Activated T-cell treated with anti-CD3 and anti-CD28 coated beads, Interleukin-2, amount 50 U/mL, for 1 hour (primary cell): ENCODE results near the gene EPHB1.
"Not testable (repeated sequence)": the region's sequence is repeated elsewhere in the genome, so short reads cannot be mapped to it uniquely, and the experiment has no call there.

Experiments
- DNase-seq: peaks from one replicate; pipeline ENCODE4 v3.0.0-alpha.2; 2020

The EPHB1 gene

GRCh38 chr3:135093121-135093520 is 298.1 kb downstream of the EPHB1 start:
- DNase-seq, result no peak

DNA sequence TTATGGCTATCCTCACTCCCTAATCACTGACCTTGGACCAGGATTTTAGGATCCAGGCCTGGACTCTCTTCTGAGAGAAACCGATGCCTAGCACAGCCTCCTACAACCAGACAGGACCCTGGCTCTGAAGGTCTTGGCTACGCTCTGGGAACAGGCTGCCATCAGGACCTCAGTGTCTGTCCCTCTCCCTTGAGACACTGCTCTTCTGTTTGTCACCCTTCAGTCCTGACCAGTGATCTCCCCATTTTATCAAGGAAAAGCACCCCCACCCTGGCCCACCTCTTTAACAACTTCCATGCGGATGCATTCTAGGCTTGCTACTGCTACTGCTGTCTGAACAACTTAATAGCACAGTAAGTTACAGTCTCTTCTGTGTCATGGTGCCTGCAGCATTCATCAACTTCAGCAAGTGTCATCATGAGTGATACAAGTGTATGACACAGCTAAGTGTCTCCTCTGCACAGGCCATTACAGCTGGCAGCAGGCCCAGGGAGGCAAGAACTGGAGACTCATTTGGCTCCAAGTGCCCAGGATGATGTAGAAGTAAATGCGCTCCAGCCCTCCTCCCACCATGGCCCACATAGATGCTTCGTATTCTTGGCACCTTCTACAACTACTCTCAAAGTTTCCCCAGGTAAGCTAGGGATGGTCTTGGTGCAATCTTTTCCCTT is 302.4 kb downstream of the EPHB1 start:
- DNase-seq, result no peak

GRCh38 chr3:135099734-135100355 is 304.8 kb downstream of the EPHB1 start:
- DNase-seq, result no peak

- DNase-seq, result no peak
Observed at GRCh38 chr3:135100366-135100765, 305.3 kb downstream of the EPHB1 start.

GRCh38 chr3:135103917-135104316 is 308.9 kb downstream of the EPHB1 start:
- DNase-seq, result no peak

DNA sequence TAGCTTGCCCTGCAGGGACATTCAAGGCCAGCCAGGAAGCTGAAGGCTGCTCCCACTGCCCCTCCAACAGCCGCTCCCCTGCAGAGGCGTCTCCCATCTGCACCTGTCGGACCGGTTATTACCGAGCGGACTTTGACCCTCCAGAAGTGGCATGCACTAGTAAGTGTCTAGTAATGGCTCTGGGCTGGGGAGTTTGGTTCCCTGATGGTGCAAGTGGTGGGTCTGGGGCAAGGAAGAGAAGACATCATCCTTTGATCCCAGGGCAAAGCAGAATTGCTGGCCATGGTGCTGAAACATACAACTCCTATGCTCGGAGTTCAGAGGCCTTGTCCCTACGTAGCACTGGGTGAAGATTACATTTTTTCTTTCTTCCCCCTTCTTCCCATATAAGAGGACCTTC is 311.4 kb downstream of the EPHB1 start:
- DNase-seq, result no peak

GRCh38 chr3:135107043-135107442 is 312.0 kb downstream of the EPHB1 start:
- no peak for DNase-seq

- no peak for DNase-seq
Observed at GRCh38 chr3:135109681-135110080, 314.6 kb downstream of the EPHB1 start.

GRCh38 chr3:135114551-135114950 is 319.5 kb downstream of the EPHB1 start:
- not testable (repeated sequence) for DNase-seq

DNA sequence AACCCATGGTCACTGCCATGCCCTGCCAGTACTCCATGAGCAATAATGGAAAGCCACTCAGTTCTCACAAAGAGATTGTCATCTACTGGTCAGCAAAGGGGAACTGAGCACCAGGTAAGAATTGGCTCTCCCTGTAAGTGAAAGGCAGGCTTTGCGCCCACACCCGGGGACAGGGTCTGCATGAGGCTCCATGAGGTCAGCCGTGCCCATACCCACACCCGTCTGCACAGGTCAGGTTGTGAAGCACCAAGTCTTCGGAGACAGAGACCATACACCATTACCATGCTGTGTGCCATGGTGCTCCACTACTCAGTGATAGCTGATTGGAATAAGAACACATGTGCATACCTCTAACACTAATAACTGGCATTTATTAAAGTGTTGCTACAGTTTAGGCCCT is 322.9 kb downstream of the EPHB1 start:
- no peak for DNase-seq

DNA sequence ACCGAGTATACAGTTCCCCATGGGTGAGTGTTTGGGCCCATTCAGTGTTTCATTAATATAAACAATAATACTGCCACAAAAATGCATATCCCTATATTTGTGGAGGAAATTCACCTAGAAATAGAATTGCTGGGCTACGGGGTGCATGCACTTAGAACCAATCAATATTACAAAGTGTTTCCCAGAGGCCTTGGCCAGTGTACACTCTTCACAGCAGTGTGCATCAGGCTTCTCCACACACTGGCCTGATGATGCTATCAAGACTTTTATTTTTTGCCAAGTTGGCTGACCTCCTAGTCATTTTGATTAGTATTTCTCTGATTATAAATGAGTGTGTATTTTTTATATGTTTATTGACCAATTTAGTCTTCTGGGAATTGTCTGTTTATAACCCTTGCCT is 323.7 kb downstream of the EPHB1 start:
- DNase-seq, result no peak

DNA sequence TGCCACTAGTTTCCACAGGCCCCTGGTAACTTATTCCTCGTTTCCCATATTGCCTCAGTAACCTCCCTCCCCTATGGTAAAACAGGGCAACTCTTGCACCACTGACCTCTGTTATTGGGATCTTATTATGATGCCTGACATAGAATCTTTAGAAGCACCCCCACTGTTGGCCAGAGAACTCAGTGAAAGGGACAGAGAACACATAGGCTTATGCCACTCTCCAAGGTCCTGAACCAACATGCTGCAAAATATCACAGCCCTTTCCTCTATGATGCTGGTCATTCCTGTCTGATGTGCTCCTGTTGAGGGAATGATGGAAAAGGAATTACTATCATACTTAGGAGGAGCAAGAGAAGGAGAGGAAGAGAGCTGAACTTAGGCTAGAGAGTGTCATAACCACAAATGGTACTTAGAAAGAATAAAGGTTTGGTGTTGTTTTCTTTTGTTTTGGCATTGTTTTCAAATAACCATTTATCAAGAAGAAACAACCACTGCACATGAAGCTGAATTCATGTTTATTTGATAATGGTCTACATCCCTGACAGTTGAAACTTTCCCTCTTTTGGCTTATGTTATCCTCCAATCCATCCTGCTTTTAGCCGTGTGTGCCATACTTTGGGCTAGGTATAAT is 330.2 kb downstream of the EPHB1 start:
- no peak for DNase-seq

DNA sequence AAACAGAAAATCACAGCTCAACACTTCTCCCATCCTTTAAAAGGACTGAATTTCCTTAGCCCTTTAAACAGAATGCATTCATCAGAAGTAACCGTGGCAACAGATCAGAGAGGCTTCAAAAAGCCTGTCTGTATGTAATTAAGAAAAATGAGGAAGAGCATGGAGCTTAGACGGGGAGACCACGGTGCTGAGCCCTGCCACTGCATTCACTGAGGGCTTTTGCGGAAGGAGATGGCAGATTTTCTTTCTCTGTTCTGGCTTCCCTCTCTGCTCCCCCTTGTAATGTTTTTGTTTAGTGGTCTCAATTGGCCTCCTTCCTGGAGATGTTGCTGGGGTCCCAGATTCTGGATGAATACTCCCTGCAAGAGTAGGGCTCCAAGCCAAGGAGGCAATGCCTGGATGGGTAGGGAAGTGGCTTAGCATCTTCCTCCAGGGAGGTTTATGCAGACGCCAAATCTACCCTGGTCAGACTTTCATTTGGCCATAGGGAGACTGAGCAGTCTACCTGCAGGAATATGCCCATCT is 332.9 kb downstream of the EPHB1 start:
- no peak for DNase-seq

GRCh38 chr3:135128818-135129217 is 333.8 kb downstream of the EPHB1 start:
- DNase-seq, result no peak

GRCh38 chr3:135131290-135131689 is 336.2 kb downstream of the EPHB1 start:
- no peak for DNase-seq

GRCh38 chr3:135133905-135134683 is 339.0 kb downstream of the EPHB1 start:
- no peak for DNase-seq

GRCh38 chr3:135134684-135135075 is 339.6 kb downstream of the EPHB1 start:
- DNase-seq, result no peak

GRCh38 chr3:135135445-135135844 is 340.4 kb downstream of the EPHB1 start:
- DNase-seq, result no peak

DNA sequence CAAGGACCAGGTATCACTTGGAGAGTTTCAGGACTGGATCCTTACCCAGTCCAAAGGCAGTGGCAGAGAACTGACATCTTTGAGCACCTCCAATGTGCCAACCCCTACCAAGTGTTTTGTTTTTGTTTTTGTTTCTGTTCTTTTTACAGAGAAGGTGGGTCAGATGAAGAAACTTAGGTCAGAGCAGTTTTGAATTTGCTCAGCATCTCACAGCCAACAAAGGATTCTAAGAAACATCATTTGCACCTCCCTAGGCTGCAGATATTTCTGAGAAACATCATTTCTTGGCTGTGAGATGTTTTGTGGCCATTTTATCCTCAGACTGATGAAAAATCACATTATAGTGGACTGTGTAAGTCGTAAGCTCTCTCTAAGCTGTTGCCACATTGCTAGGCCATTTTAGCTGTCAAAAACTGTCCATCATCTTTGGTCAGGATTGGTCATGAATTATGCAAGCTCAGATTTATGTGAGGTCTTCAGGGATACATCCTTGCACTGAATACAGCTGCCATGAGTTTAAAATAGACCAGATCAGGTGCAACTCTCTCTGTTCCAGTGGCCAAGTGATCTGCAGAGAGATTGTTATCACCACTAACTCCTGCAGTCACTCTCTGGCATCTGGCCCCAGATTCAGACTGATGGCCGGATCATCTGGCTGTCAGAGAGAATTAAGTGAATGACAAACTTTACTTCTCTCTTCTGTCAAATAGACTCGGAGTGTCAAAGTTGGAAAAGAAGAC is 341.5 kb downstream of the EPHB1 start:
- DNase-seq, result no peak

DNA sequence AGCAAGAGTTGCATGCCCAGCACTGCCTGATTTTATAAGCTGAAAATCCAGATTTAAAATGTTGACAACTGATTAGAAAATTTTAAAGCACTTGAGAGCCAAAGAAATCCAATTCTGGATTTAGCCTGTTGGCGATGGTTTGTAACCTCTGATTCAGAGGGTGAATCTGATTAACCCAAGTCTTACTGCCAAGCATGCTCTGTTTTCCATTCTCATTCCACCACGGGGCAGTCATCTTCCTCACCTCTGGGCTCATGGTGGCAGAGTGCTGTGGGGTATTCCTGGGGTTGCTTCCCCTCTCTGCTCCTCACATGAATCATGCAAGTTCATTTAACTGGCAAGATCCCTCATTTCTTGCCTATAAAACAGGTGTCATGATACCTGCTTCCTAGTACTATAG is 342.2 kb downstream of the EPHB1 start:
- no peak for DNase-seq

GRCh38 chr3:135138776-135139175 is 343.7 kb downstream of the EPHB1 start:
- no peak for DNase-seq

DNA sequence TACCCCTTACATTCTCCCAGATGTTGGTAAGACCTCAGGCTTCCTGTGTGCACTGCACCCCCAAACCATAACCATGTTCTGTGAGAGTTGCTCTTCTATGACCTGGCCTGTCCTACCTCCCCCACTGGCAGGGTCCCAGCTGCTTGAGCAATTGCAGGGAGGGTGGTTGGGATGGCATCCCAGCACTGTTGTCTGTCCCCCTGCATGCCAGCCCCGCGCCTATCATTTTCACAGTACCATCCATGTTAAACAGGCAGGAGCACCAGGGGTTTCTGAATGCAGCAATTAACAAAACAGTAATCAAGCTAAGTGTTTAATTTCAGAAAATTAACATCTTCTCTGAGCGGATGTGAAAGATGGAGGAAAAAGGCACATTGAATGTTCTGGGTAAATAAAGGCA is 345.5 kb downstream of the EPHB1 start:
- DNase-seq, result no peak

DNA sequence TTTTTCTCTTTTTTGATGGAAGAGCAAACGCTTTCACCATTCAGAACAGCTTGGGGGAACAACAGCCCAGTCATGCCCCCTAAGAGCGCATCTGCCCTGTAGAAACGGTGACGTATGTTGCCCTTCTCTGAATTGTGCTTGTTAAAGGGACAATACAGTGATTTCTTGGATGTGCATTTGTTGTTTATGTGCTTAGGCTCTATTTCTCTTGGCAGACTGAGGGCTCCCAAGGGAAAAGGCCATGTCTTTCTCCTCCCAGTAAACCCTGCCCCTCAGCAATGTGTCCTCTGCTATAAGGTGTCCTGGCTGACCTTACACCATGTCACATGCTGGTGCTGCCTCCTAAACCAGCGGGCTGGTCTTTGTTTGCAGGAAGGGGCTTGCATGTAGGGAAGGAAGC is 346.1 kb downstream of the EPHB1 start:
- no peak for DNase-seq
